Spleen (tissue), 7 donors: Measurements from ENCODE around the gene DUSP16.

ENCODE experiments used
- POLR2AphosphoS5 ChIP-seq, 3 donors: sonication (generic); formaldehyde crosslinking; IDR thresholded peaks; one replicate each; pipeline ENCODE4 v1.5.1; 2017; ENCODE audit warnings: antibody characterized with exemption in 3 of 3
- TF ChIP-seq, protein P1 (sequence below), 11 experiments: fragments of 200-600 bp in 7 of 11; fragments of 450-650 bp in 4 of 11; sonication (generic) in 4 of 11; IDR thresholded peaks in 8 of 11; conservative IDR thresholded peaks in 3 of 11; 1 replicate in 7 of 11; 2 replicates in 4 of 11; pipeline versions ENCODE4 v1.4.0 to v1.8.0; 2016 to 2021; ENCODE audit warnings: antibody characterized with exemption in 11 of 11, inconsistent platforms in 4 of 11, mild to moderate bottlenecking in 1 of 11
- donor health status: DM: no; HTN: no; CAD: no; lungs with moderate emphysema.
- donor health status: DM: no; HTN: no; CAD: no.
- donor health status: DM: no; HTN: no; CAD: no.

DNA sequence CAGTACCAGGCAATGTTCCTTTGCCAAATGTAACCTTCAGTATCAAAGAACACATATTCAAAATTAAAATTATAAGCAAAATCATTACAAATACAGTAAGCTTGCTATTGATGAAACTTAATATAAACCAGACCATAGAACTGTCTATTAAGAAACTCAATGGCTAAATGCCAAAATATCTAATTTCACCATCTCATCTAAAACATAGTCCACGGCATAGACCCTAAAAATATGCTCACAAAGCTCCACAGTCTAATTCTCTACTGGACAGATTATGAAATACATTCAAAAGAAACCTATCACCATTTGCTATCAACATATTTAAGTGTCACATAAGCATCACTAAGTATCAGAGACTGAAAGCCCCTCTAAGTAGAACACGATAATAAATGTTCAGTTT is 25.2 kb downstream of the DUSP16 start:
- TF ChIP-seq, protein P1, sequence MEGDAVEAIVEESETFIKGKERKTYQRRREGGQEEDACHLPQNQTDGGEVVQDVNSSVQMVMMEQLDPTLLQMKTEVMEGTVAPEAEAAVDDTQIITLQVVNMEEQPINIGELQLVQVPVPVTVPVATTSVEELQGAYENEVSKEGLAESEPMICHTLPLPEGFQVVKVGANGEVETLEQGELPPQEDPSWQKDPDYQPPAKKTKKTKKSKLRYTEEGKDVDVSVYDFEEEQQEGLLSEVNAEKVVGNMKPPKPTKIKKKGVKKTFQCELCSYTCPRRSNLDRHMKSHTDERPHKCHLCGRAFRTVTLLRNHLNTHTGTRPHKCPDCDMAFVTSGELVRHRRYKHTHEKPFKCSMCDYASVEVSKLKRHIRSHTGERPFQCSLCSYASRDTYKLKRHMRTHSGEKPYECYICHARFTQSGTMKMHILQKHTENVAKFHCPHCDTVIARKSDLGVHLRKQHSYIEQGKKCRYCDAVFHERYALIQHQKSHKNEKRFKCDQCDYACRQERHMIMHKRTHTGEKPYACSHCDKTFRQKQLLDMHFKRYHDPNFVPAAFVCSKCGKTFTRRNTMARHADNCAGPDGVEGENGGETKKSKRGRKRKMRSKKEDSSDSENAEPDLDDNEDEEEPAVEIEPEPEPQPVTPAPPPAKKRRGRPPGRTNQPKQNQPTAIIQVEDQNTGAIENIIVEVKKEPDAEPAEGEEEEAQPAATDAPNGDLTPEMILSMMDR (IDR thresholded peaks at IDR 0.05 in 8 of 11, conservative IDR thresholded peaks at IDR 0.05 in 3 of 11), result no peak
- no peak for TF ChIP-seq POLR2AphosphoS5 (IDR thresholded peaks at IDR 0.05)
